GM19193 (cell line): ENCODE measurements around the gene ATG10.

Experiments
- POLR2A ChIP-seq: IDR thresholded peaks from 4 replicates; pipeline ENCODE4 v1.6.1; 2011; ENCODE audit not compliant: insufficient read depth, insufficient read length; ENCODE audit errors: extremely low read depth

ATG10 gene

GRCh38 chr5:82164176-82164976, 192.6 kb downstream of the ATG10 start:
- no peak for TF ChIP-seq POLR2A

- TF ChIP-seq POLR2A = no peak
Observed at GRCh38 chr5:82164977-82165713, 193.3 kb downstream of the ATG10 start.

- no peak for TF ChIP-seq POLR2A
Observed at GRCh38 chr5:82165740-82166530, 194.1 kb downstream of the ATG10 start.

GRCh38 chr5:82167372-82167935, 195.6 kb downstream of the ATG10 start:
- no peak for TF ChIP-seq POLR2A

DNA sequence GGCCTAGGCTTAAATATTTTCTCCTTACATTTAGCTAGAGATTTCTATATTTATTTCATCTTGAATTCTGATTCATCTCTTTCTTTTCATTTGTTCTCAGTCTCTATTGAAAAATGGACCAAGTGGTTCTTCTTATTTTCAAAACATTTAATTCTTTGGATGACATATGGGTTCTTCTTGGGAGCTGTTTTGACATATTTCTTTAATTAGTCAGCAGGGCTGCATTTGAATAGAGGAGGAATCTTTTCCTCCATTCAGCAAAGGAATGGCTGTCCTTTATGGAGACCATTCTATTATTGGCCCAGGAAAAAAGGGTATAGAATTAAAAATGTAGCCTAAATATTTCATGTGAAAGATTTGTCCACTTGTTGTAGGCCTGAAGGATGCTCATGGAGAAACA, 196.5 kb downstream of the ATG10 start:
- TF ChIP-seq POLR2A = no peak

DNA sequence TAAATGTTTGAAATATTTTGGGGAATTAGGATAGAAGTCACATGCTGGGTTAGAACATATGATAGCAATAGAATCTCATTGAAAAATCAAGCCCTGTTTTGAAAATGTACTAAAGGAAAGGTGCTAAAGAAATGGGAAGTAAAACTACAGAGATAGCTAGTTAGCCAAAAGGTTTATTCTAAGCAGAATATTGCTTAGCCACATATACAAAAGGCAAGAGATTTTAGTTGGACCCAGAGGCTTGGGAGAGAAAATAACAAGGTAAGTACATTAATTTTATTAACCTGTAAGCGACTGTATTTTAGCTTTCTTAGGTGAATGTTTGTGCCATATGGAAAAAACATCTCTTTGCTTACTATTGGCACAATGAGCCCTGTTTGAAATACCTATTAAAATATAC, 198.1 kb downstream of the ATG10 start:
- no peak for TF ChIP-seq POLR2A

DNA sequence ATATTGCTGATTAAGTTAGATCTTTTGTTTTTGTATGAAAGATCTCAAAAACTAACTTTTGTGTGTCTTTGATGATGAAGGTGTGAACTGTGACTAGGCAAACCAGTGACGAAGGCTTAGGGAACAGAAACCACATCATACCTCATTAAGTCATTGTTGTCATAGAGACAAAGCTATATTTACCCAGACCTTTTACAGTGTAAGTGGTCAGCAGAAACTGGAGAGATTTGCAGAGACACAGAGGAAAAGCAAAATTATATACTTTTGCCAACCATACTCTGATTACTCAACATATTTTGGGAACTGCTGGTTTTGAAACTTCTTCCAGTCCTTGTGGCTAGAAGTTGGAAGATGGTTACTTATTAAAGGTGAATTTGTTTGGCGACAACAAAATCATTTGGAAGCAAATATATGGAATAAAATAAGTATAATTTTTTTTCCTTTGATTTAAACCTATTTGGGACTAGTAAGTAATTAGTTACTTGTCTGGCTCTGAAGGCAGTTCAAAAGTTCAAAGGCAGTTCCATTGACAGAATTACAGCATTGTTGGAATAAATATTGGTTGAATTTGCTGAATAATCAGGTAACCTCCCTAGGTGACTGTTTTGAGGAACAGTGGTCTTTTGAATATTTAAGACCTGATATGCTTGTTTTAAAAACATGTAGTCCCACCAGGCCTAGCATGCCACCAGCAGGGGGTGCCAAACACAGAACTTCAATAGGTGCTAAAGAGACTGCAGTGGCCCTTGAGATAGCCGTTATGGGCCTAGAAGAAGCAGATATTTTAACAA, 202.5 kb downstream of the ATG10 start:
- TF ChIP-seq POLR2A = no peak

DNA sequence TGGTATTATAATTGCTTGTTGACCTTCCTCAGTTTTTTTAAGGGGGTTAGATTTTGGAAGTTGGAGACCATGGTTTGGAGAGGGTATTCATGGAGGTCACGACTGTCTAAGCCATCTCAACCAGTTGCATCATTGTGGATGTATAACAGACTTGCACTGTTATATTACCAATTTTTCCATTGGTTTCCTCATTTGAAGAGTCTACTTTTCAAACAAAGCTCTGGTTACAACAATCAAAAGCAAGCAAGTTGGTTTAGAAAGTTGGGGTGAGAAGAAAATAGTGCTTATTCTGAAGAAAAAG, 203.0 kb downstream of the ATG10 start:
- TF ChIP-seq POLR2A = no peak

DNA sequence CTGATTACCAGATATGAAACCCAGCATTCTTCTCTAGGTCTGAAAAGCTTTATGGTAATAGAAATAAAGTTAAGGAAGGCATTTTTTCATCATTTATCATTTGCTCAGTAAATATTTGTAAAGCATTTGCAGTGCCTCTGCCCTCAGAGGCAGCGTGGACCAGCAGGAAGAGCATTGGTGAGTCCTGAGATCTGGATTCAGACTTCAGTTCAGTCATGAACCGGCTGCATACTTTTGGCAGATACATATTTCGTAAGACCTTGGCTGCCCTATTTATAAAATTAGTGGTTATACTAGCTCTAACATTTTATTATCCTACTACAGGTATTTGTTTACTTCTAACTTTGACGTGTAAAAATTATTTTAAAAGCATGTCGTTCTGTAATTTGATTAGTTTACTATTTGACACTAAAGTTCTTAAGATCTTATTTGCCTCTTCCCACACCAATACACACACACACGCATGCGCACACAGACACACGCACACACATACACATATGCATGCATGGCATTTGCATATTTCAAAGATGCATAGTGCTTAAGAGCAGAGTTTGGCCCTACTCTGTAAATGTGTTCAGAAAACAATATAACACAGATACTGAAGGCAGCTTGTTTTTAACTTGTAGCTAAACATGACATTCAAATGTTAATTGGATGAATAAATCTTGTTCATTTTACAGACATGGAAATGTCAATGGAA, 204.4 kb downstream of the ATG10 start:
- TF ChIP-seq POLR2A = no peak

GRCh38 chr5:82178378-82178777, 206.6 kb downstream of the ATG10 start:
- TF ChIP-seq POLR2A = no peak

DNA sequence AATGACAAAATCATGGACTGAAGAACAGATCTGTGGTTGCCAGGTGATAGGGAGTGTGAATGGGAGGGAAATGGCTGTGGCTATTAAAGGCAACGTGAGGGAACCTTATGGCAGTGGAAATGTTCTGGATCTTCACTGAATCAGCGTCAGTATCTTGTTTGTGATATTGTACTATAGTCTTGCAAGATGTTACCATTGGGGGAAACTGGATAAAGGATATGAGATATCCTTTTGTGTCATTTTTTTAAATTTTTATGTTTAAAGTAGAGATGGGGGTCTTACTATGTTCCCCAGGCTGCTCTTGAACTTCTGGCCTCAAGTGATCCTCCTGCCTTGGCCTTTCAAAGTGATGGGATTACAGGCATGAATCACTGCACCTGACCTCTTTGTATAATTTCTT, 210.8 kb downstream of the ATG10 start:
- no peak for TF ChIP-seq POLR2A

GRCh38 chr5:82183828-82184227, 212.0 kb downstream of the ATG10 start:
- TF ChIP-seq POLR2A = no peak

GRCh38 chr5:82185851-82186250, 214.0 kb downstream of the ATG10 start:
- no peak for TF ChIP-seq POLR2A

GRCh38 chr5:82197550-82197949, 225.7 kb downstream of the ATG10 start:
- TF ChIP-seq POLR2A = no peak
